ENCODE results near the gene KATNAL1. TPM values are rescaled to one million over a fixed set of nuclear protein-coding genes. Genes with fewer than 3 reads are reported as not detected.

KATNAL1 gene
- polyA plus RNA-seq, 3 donors: 0.49 to 1.2 (median 1.0) TPM

GRCh38 chr13:30341815-30342570, 34.6 kb upstream of the KATNAL1 start:
- no peak overlapping the region for H3K27ac Mint-ChIP-seq
- H3K4me2 ChIP-seq (replicated peaks; ENCODE audit: extremely low read depth, low read length, poor library complexity, severe bottlenecking): no peak overlapping the region

DNA sequence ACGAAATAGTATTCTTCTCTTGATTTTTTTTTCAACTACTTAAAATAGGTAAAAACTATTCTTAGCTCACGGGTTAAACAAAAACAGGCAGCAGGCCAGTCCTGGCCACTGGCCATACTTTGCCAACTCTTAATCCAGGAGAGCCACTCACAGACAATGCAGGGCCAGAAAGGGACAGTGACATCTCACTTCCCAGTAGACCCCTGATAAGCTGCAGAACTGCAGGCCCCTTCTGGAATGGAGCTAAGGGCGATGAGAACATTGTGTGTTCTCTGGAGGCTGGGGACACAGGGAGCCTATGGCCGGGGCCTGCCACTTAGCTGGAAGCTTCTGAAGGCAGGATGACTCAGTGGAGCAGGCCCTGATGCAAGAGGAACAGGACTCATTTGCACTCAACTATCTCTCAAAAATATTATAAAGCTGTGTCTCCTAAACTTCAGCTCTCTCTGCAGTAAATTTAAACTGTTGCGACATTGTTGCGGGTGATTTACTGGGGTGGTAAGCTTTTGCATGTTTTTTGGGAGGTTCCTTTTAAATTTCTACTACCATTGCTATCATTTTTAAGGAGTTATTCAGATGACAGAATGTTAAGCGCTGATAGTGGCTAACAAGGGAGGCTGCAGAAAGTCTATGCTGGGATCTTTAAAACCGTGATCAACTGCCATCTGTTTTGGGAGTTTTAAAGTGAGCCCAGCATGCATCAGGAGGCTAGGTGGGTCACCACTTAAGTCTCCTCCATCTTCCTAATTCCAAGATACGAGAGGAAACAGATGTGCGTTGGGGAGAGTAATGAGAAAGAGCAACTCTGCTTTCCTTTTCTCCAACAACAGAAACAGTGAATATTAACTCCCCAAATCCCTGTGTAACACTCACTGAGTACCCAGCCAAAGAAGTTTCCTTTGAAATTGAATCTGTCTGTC, 33.2 kb upstream of the KATNAL1 start:
- H3K27ac ChIP-seq (ENCODE audit: low read depth in 1 of 2, low read length in 2 of 2): no peak overlapping the region
- peak overlapping the region; percentile 48 for H2AFZ ChIP-seq (ENCODE audit: insufficient read depth, low read depth, low read length, poor library complexity, severe bottlenecking)
- no peaks in the 10 kb centered on the region for H3K27me3 ChIP-seq (ENCODE audit: control insufficient read depth in 2 of 2, insufficient read depth in 2 of 2, low read length in 2 of 2)
- 46% methylated on average over 5 of the region's 10 CpGs for WGBS (ENCODE audit: insufficient coverage)
- Mint-ChIP-seq H3K4me1 (peaks cover 14% of the 10 kb centered on the region), H3K9me3 (peaks cover 0 to 1% (median 0%) of the 10 kb centered on the region in 7 donors), H3K27me3 (ENCODE audit: low read depth in 3 of 3) (peaks cover 0 to 5% (median 0%) of the 10 kb centered on the region in 3 donors), H3K36me3 (no peaks in the 10 kb centered on the region), H3K27ac (no peak overlapping the region), H3K4me3 (no peak overlapping the region)
- intact Hi-C loops (cut with micrococcal nuclease): no loop called here
- TF ChIP-seq, protein P1, sequence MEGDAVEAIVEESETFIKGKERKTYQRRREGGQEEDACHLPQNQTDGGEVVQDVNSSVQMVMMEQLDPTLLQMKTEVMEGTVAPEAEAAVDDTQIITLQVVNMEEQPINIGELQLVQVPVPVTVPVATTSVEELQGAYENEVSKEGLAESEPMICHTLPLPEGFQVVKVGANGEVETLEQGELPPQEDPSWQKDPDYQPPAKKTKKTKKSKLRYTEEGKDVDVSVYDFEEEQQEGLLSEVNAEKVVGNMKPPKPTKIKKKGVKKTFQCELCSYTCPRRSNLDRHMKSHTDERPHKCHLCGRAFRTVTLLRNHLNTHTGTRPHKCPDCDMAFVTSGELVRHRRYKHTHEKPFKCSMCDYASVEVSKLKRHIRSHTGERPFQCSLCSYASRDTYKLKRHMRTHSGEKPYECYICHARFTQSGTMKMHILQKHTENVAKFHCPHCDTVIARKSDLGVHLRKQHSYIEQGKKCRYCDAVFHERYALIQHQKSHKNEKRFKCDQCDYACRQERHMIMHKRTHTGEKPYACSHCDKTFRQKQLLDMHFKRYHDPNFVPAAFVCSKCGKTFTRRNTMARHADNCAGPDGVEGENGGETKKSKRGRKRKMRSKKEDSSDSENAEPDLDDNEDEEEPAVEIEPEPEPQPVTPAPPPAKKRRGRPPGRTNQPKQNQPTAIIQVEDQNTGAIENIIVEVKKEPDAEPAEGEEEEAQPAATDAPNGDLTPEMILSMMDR (IDR thresholded peaks at IDR 0.05): no peak
- H3K4me2 ChIP-seq (replicated peaks; ENCODE audit: extremely low read depth, low read length, poor library complexity, severe bottlenecking): no peak overlapping the region
- no peaks in the 10 kb centered on the region for H3K9me3 ChIP-seq (replicated peaks in 1 of 2; ENCODE audit: control insufficient read depth in 1 of 2, insufficient read depth in 1 of 2, low read length in 2 of 2)
- no peaks in the 10 kb centered on the region for H3K36me3 ChIP-seq (replicated peaks in 1 of 2; ENCODE audit: control insufficient read depth in 1 of 2, insufficient read depth in 2 of 2, low read length in 2 of 2)
- DNase-seq: peak; percentile 8 to 47 (median 35)
- no peak overlapping the region for H3K9ac ChIP-seq (ENCODE audit: insufficient read depth, low read length, poor library complexity, severe bottlenecking)
- H3K4me3 ChIP-seq (replicated peaks in 1 of 3; ENCODE audit: low read depth in 2 of 3, low read length in 3 of 3): no peak overlapping the region
- peaks cover 0 to 13% of the 10 kb centered on the region in 2 donors for H3K4me1 ChIP-seq (ENCODE audit: control insufficient read depth in 1 of 2, insufficient read depth in 2 of 2, low read length in 2 of 2)
- H4K20me1 ChIP-seq (ENCODE audit: insufficient read depth, low read length): no peaks in the 10 kb centered on the region
- no peaks in the 10 kb centered on the region for H3K79me2 ChIP-seq (ENCODE audit: insufficient read depth, low read length)

More at GRCh38 chr13:30341815-30342570, 34.6 kb upstream of the KATNAL1 start:
- TF ChIP-seq, protein P1 (IDR thresholded peaks at IDR 0.05): no peak
- no peak overlapping the region for H2AFZ ChIP-seq (ENCODE audit: insufficient read depth, low read depth, low read length, poor library complexity, severe bottlenecking)
- no peaks in the 10 kb centered on the region for H3K79me2 ChIP-seq (ENCODE audit: insufficient read depth, low read length)
- WGBS (ENCODE audit: insufficient coverage): 99% methylated on average over 7 of the region's 9 CpGs
- H3K27ac ChIP-seq (ENCODE audit: low read depth in 1 of 2, low read length in 2 of 2): no peak overlapping the region
- no peaks in the 10 kb centered on the region for H4K20me1 ChIP-seq (ENCODE audit: insufficient read depth, low read length)
- Mint-ChIP-seq H3K36me3 (no peaks in the 10 kb centered on the region), H3K27me3 (ENCODE audit: low read depth in 3 of 3) (peaks cover 0 to 5% (median 2%) of the 10 kb centered on the region in 3 donors), H3K4me1 (peaks cover 23% of the 10 kb centered on the region), H3K4me3 (no peak overlapping the region), H3K9me3 (peaks cover 0 to 1% (median 0%) of the 10 kb centered on the region in 7 donors)
- H3K4me1 ChIP-seq (ENCODE audit: control insufficient read depth in 1 of 2, insufficient read depth in 2 of 2, low read length in 2 of 2): peaks cover 0 to 13% of the 10 kb centered on the region in 2 donors
- H3K9ac ChIP-seq (ENCODE audit: insufficient read depth, low read length, poor library complexity, severe bottlenecking): no peak overlapping the region
- no peak for DNase-seq
- no peak overlapping the region for H3K4me3 ChIP-seq (replicated peaks in 1 of 3; ENCODE audit: low read depth in 2 of 3, low read length in 3 of 3)
- H3K36me3 ChIP-seq (replicated peaks in 1 of 2; ENCODE audit: control insufficient read depth in 1 of 2, insufficient read depth in 2 of 2, low read length in 2 of 2): no peaks in the 10 kb centered on the region
- no peaks in the 10 kb centered on the region for H3K9me3 ChIP-seq (replicated peaks in 1 of 2; ENCODE audit: control insufficient read depth in 1 of 2, insufficient read depth in 1 of 2, low read length in 2 of 2)
- no peaks in the 10 kb centered on the region for H3K27me3 ChIP-seq (ENCODE audit: control insufficient read depth in 2 of 2, insufficient read depth in 2 of 2, low read length in 2 of 2)
- intact Hi-C loops (cut with micrococcal nuclease): no loop called here

Data from CD14-positive monocyte (primary cell).